ENCODE results near the gene NCEH1. TPM values are rescaled to one million over a fixed set of nuclear protein-coding genes. Genes with fewer than 3 reads are reported as not detected.
A peak's percentile ranks its signal among the peaks of the same experiment; 100 is the strongest.
"Not testable (repeated sequence)": the region's sequence is repeated elsewhere in the genome, so short reads cannot be mapped to it uniquely, and the experiment has no call there.

Gene NCEH1, protein sequence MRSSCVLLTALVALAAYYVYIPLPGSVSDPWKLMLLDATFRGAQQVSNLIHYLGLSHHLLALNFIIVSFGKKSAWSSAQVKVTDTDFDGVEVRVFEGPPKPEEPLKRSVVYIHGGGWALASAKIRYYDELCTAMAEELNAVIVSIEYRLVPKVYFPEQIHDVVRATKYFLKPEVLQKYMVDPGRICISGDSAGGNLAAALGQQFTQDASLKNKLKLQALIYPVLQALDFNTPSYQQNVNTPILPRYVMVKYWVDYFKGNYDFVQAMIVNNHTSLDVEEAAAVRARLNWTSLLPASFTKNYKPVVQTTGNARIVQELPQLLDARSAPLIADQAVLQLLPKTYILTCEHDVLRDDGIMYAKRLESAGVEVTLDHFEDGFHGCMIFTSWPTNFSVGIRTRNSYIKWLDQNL
- 17.1 and 19.7 TPM in 2 replicates for total RNA-seq

- DNase-seq (ENCODE audit: extremely low read depth, low read depth, low spot score): peak; percentile 91
Observed at GRCh38 chr3:172710664-172711453, at the start of gene NCEH1. Gene NCEH1 (minus strand): TSS chr3:172711067. CDS start chr3:172710984, 83 bp downstream.

DNA sequence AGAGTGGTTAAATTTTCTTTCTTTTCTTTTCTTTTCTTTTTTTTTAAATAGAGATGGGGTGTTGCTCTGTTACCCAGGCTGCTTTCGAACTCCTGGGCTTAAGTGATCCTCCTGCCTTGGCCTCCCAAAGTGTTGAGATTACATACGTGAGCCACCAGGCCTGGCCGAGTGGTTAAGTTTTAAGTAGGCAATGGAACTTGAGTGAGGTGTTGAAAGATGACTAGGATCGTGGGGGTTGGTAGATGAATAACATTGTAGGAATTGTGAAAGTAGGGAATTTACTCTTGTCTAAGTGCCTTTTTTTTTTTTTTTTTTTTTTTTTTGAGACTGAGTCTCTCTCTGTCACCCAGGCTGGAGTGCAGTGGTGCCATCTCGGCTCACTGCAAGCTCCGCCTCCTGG, 49.5 kb upstream of the NCEH1 start:
- not testable (repeated sequence) for DNase-seq (ENCODE audit: extremely low read depth, low read depth, low spot score)

- DNase-seq (ENCODE audit: extremely low read depth, low read depth, low spot score): no peak
Observed at GRCh38 chr3:172753125-172753524, 42.3 kb upstream of the NCEH1 start.

DNA sequence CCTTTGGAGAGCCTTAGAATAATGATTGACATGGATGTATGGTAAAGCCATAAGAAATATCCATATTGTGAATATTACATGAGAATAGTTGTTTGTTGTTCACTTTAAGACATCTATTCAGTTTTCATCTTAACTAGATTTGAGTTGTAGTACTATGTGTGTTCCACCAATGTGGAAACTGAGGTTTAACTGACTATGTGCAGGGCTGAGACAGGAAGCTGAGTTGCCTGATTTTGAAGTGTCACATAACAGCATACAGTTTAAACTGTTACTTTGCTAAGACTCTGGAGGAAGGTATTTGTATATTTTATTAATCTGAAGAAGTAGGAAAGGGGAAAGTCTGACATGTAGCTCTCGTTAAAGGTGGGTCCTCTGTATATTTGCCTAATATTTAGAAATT, 41.8 kb upstream of the NCEH1 start:
- no peak for DNase-seq (ENCODE audit: extremely low read depth, low read depth, low spot score)

- no peak for DNase-seq (ENCODE audit: extremely low read depth, low read depth, low spot score)
Observed at GRCh38 chr3:172751175-172751704, 40.4 kb upstream of the NCEH1 start.

- DNase-seq (ENCODE audit: extremely low read depth, low read depth, low spot score): peak; percentile 99
Observed at GRCh38 chr3:172750368-172751174, 39.7 kb upstream of the NCEH1 start, which contains the start of gene ECT2. Gene ECT2 (plus strand): TSS chr3:172750726. CDS start chr3:172754531, 3,805 bp downstream.

DNA sequence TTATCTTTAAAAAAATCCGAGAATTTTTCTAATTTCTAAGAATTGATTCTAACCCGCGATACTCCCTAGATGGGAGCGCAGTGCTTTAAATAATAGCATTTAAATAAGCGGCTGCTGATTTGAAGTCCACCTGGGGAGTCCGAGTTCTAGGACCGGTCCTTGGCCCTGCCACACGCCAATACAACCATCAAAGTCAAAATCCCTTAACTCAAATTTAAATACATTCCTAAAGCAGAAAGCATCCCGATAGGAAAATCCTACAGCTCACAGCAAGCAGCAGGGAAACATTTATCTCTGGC, 39.2 kb upstream of the NCEH1 start:
- DNase-seq (ENCODE audit: extremely low read depth, low read depth, low spot score): no peak

GRCh38 chr3:172749230-172749965, 38.5 kb upstream of the NCEH1 start:
- peak; percentile 87 for DNase-seq (ENCODE audit: extremely low read depth, low read depth, low spot score)

DNA sequence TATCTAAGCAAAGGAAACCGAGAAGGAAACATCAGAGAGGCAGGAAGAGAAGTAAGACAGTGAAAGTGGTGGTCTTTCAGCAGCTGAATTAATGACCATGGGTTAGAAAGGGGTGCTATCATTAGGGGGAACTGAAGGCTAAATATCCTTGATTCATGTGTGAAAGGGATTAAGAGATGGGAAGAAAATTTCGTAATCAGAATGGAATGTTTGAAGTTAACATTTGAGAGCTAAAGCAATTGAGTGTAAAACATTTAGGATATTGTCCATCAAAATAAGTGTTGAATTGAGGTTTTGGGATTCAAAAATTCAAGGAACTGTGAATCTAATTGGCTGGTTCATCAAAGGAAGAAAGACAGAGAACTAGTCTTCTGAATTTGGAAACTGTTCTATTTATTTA, 35.6 kb upstream of the NCEH1 start:
- no peak for DNase-seq (ENCODE audit: extremely low read depth, low read depth, low spot score)

DNA sequence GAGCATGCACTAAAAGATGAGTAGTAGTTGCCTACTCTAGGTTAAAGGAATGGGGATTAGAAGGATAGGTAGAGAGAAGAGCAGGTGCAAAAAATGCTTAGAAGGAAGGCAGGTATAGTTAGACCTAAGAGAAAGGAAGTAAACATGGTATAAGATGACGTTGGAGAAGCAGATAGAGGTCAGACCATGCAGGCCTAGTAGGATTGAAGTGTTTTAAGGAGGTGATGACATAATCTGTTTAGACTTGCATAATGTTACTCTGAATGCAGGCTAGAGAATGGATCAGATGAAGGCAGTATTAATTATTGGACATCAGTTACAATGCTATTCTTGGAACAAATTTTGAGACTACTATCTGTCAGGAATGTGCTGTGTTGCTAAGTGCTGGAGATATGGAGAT, 28.6 kb upstream of the NCEH1 start:
- DNase-seq (ENCODE audit: extremely low read depth, low read depth, low spot score): no peak

DNA sequence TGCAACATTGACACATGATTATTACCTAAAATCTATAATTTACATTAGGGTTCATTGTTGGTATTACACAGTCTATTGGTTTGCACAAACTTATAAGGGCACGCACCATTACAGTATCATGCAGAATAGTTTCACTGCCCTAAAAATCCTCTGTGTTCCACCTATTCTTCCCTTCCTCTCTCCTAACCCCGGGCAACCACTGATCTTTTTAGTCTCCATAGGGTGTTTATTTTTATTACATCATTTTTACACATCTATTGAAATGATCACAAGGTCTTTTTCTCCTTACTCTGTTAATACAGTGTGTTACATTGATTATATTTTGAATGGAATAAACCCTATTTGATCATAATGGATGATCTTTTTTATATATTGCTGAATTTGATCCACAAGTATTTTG, 24.1 kb upstream of the NCEH1 start:
- DNase-seq (ENCODE audit: extremely low read depth, low read depth, low spot score): no peak

DNA sequence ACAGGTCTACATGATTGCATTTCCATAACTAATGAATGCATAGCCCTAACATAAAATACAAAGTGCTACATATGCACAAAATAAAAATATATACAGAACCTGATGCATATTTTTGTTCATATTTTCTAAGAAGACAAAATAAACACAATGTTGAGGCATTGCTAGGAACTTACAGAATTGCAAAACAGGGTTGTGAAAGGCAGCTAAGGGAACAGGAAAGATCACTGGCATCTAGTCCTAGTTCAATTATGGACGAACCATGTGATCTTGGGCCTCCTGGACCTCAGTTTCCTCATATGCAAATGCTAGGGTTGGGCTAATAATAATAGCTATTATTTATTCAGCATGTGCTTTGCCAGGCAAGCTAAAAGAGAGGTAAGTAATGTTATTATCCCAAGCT, 15.5 kb upstream of the NCEH1 start:
- DNase-seq (ENCODE audit: extremely low read depth, low read depth, low spot score): no peak

DNA sequence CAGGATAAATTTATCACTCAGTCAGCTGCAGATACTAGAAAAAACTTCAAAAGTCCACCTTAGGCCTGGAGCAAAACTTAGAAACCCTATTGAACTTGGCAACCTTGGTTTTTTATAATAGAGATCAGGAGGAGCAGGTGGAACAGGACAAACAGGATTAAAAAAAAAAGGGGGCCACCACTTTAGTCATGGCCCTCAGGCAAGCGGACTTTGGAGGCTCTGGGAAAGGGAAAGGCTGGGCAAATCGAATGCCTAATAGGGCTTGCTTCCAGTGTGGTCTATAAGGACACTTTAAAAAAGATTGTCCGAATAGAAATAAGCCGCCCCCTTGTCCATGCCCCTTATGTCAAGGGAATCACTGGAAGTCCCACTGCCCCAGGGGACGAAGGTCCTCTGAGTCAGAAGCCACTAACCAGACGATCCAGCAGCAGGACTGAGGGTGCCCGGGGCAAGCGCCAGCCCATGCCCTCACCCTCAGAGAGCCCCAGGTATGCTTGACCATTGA, 11.7 kb upstream of the NCEH1 start:
- not testable (repeated sequence) for DNase-seq (ENCODE audit: extremely low read depth, low read depth, low spot score)

DNA sequence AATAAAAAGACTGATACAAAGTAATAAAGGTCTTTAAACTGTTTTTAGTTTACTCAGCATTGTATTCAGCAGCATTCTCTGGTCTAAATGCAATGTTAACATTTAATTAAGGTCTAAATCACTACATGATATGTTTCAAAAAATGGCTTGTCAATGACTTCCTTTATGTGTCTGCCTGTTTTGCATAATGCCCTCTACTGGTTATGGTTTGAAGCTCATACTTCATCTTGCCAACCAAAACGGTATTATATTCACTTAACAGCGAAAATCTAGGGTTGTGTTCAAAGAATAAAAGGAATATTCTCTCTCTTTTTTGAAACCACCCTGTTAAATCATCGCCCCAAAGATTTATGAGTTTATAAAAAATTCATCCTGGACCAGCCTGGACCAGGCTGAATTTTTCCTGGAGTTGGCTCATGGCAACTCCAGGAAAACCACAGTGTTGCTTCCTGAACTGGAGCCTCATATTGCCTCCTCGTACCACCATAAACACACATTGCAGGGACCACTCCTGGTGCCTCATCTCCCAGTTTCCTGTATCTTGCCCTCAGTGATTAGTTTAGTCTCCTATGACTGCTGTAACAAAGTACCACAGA, 6.7 kb upstream of the NCEH1 start:
- DNase-seq (ENCODE audit: extremely low read depth, low read depth, low spot score): no peak

- no peak for DNase-seq (ENCODE audit: extremely low read depth, low read depth, low spot score)
Observed at GRCh38 chr3:172716476-172716875, 5.6 kb upstream of the NCEH1 start.

GRCh38 chr3:172713316-172713715, 2.4 kb upstream of the NCEH1 start:
- no peak for DNase-seq (ENCODE audit: extremely low read depth, low read depth, low spot score)

DNA sequence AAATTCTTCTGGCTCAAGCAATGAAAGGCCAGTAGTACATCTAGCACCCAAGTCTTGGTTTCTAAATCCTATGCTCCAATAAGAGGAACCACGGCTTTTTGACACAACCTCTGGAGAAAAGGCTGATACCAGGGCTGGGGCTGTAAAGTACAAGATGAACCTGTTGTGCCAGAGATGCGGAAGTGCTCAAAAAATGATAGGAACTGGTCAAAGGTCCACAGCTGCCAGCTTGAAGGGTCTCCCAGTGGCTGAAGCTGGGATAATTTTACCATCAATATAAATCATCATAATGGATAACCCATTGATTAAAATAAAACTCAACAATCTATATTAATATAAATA, 558 bp upstream of the NCEH1 start:
- no peak for DNase-seq (ENCODE audit: extremely low read depth, low read depth, low spot score)

- no peak for DNase-seq (ENCODE audit: extremely low read depth, low read depth, low spot score)
Observed at GRCh38 chr3:172709774-172710663, 848 bp downstream of the NCEH1 start.
